Psoas muscle (tissue), 8 donors: ENCODE data around the gene TNS2. TPM values are rescaled to one million over a fixed set of nuclear protein-coding genes. Genes with fewer than 3 reads are reported as not detected.

Experiments
- ATAC-seq, 4 donors: fragments of 200-7000 bp; cut with Tn5 transposase; one replicate each; pipeline ENCODE4 v1.9.1; 2020; ENCODE audit warnings: moderate library complexity in 3 of 4, mild to moderate bottlenecking in 2 of 4
- DNase-seq, 2 donors: peaks; one replicate each; pipeline ENCODE4 v3.0.0-alpha.2; 2020
- H3K27ac ChIP-seq: fragments of 200-600 bp; one replicate; pipeline ENCODE4 v1.8.0; 2022
- H3K27me3 ChIP-seq, 3 donors: fragments of 200-600 bp in 1 of 3; one replicate each; pipeline versions ENCODE4 v1.6.1 to v1.8.0; 2013 to 2022; ENCODE audit warnings: low read length in 2 of 3, mild to moderate bottlenecking in 2 of 3, moderate library complexity in 1 of 3; ENCODE audit not compliant: insufficient read depth in 3 of 3
- H3K36me3 ChIP-seq, 2 donors: fragments of 200-600 bp in 1 of 2; one replicate each; pipeline versions ENCODE4 v1.6.1 to v1.8.0; 2013 to 2022; ENCODE audit warnings: low read depth in 1 of 2, mild to moderate bottlenecking in 1 of 2, moderate library complexity in 1 of 2; ENCODE audit not compliant: insufficient read depth in 1 of 2
- H3K4me1 ChIP-seq: fragments of 200-600 bp; one replicate; pipeline ENCODE4 v1.8.0; 2022
- H3K4me3 ChIP-seq: fragments of 200-600 bp; one replicate; pipeline ENCODE4 v1.8.0; 2022; ENCODE audit warnings: mild to moderate bottlenecking
- H3K9me3 ChIP-seq: fragments of 200-600 bp; one replicate; pipeline ENCODE4 v1.8.0; 2022
- CTCF ChIP-seq: fragments of 200-600 bp; IDR thresholded peaks from one replicate; pipeline ENCODE4 v1.8.0; 2022; ENCODE audit warnings: antibody characterized with exemption
- WGBS, 3 donors: extraction: QIAGEN DNeasy Blood & Tissue Kit; methylation state at CpG; one replicate each; pipeline versions ENCODE4 v1.1.6 to v1.1.7; 2013; 5-methylcytosine and 5-hydroxymethylcytosine counted together
- intact Hi-C, 2 donors: fragments of 100-400 bp; cut with DNase I; formaldehyde crosslinking; loops; one replicate each; pipeline versions ENCODE4 v1.11.0 to v1.14.2; 2022
- long read RNA-seq, 2 donors: library from polyadenylated mRNA; unstranded; transcript quantifications; one replicate each; pipeline ENCODE4 v2.0.0, GENCODE V29; 2021
- polyA plus RNA-seq, 3 donors: library from polyadenylated mRNA; stranded (reverse); fragments of 200-250 nt; gene quantifications; one replicate each; pipeline ENCODE4 v1.2.3, GENCODE V29; 2013
- total RNA-seq, 4 donors: library from RNA; stranded (reverse); fragmentation: NEBNext Ultra II Directional in 2 of 4; extraction: Animal tissue kit (Norgen Biotek cat#: 25700) in 2 of 4; gene quantifications; one replicate each; pipeline versions ENCODE4 v1.2.1 to v1.2.4, GENCODE V29; 2021 to 2023
- donor health status: healthy with polysubstance abuse.
- donor health status: DM: no; HTN: no; CAD: no; lungs with moderate emphysema.
- donor health status: Bipolar disorder and iron deficiency.
- donor health status: healthy.
- donor health status: DM: yes; HTN: yes; CAD: no.
- donor health status: DM: no; HTN: no; CAD: no.
- donor health status: DM: no; HTN: no; CAD: no.
- donor health status: DM: yes; HTN: yes; CAD: no.

Gene TNS2, protein sequence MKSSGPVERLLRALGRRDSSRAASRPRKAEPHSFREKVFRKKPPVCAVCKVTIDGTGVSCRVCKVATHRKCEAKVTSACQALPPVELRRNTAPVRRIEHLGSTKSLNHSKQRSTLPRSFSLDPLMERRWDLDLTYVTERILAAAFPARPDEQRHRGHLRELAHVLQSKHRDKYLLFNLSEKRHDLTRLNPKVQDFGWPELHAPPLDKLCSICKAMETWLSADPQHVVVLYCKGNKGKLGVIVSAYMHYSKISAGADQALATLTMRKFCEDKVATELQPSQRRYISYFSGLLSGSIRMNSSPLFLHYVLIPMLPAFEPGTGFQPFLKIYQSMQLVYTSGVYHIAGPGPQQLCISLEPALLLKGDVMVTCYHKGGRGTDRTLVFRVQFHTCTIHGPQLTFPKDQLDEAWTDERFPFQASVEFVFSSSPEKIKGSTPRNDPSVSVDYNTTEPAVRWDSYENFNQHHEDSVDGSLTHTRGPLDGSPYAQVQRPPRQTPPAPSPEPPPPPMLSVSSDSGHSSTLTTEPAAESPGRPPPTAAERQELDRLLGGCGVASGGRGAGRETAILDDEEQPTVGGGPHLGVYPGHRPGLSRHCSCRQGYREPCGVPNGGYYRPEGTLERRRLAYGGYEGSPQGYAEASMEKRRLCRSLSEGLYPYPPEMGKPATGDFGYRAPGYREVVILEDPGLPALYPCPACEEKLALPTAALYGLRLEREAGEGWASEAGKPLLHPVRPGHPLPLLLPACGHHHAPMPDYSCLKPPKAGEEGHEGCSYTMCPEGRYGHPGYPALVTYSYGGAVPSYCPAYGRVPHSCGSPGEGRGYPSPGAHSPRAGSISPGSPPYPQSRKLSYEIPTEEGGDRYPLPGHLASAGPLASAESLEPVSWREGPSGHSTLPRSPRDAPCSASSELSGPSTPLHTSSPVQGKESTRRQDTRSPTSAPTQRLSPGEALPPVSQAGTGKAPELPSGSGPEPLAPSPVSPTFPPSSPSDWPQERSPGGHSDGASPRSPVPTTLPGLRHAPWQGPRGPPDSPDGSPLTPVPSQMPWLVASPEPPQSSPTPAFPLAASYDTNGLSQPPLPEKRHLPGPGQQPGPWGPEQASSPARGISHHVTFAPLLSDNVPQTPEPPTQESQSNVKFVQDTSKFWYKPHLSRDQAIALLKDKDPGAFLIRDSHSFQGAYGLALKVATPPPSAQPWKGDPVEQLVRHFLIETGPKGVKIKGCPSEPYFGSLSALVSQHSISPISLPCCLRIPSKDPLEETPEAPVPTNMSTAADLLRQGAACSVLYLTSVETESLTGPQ (N-terminal part only)
- total RNA-seq (100 to 1,000 TPM in 1 of 4 donors, 10 to 100 TPM in 3; 39.4 to 132 (median 70.7) TPM), polyA plus RNA-seq (10 to 100 TPM; 37.7 to 48.9 (median 47.1) TPM)
- long read RNA-seq, donor 1, partial matches to known transcripts, result 7 of 11 reads
- long read RNA-seq, donor 1, other reads (novel, unspliced or antisense), result 4 of 11 reads
- long read RNA-seq, donor 2, partial matches to known transcripts, result 36 of 44 reads
- long read RNA-seq, donor 2, other reads (novel, unspliced or antisense), result 8 of 44 reads

DNA sequence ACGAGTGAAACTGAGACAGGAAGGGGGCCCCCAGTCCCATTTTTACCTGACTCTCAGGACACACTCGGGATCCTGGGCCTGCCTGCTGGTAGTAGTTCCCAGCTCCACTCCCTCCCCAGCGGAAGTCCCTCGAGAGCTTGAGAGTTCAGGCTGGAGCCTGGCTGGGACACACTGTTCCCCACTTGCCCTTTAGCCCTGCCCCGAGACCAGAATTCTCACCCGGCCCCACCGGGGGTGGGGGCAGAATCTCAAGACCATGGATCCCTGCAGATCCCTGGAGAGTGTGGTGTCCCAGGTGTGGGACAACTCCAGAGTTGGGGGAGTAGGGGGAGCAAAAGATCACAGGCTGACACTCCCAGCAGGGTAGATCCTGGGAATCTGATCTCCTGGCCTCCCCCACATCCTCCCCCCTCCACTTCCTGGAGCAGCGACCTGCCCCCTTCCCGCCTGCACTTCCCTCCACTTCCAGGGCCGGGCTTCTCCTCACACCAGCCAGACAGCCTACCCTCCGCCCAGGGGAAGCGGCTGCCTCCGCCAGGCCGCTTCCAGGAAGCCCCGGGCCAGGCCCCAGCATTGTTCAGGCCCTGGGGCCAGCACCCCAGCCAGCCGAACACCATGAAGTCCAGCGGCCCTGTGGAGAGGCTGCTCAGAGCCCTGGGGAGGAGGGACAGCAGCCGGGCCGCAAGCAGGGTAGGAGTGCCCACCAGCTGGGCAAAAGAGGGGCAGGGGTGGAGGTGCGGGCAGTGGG, at the start of gene TNS2:
Gene TNS2, plus strand, starts transcription at position 495 of the 748 bp plus-strand sequence. Its CDS starts 121 bp downstream, at position 616.
- Histone ChIP-seq H3K4me1 (peaks cover 68% of the 10 kb centered on the region), H3K27ac (peak within 1 kb of the TSS; percentile 97), H3K9me3 (no peaks in the 10 kb centered on the region), H3K36me3 (peaks cover 0 to 3% of the 10 kb centered on the region in 2 donors), H3K4me3 (peak within 1 kb of the TSS; percentile 86), H3K27me3 (no peaks in the 10 kb centered on the region)
- DNase-seq (peak; percentile 89 to 95), ATAC-seq (peak; percentile 22 to 47 (median 32))
- intact Hi-C loops, result loop anchor here in 1 of 2 donors (5.0 kb wide), 1 partner anchor 42 kb away; the partner anchor contains the start of gene EIF4B
- WGBS, 3 donors, result 2 to 4% (median 2%) methylated on average over 18 to 20 of the region's 20 CpGs
- TF ChIP-seq CTCF, result no peak

GRCh38 chr12:53004178-53004577, 45.7 kb upstream of the TNS2 start:
- Histone ChIP-seq H3K27me3 (peaks cover 0 to 7% (median 0%) of the 10 kb centered on the region in 3 donors), H3K4me1 (peaks cover 30% of the 10 kb centered on the region), H3K9me3 (no peaks in the 10 kb centered on the region), H3K4me3 (no peak overlapping the region), H3K36me3 (no peaks in the 10 kb centered on the region), H3K27ac (no peak overlapping the region)
- intact Hi-C loops, result no loop called here
- ATAC-seq (no peak), DNase-seq (no peak)
- 49 to 56% (median 51%) methylated on average over 5 of the region's 5 CpGs for WGBS, 3 donors
- TF ChIP-seq CTCF, result no peak

GRCh38 chr12:53004582-53004981, 45.3 kb upstream of the TNS2 start:
- Histone ChIP-seq H3K27ac (no peak overlapping the region), H3K27me3 (peaks cover 0 to 7% (median 0%) of the 10 kb centered on the region in 3 donors)
- intact Hi-C loops, result no loop called here

More at GRCh38 chr12:53004582-53004981, 45.3 kb upstream of the TNS2 start:
- WGBS, 3 donors, result 86 to 94% (median 94%) methylated on average over 2 of the region's 2 CpGs
- H3K4me3 ChIP-seq, result no peak overlapping the region
- DNase-seq (no peak), ATAC-seq (no peak)
- no peaks in the 10 kb centered on the region for H3K36me3 ChIP-seq
- peaks cover 34% of the 10 kb centered on the region for H3K4me1 ChIP-seq
- TF ChIP-seq CTCF, result no peak
- no peaks in the 10 kb centered on the region for H3K9me3 ChIP-seq
